Glutamatergic neuron (in vitro differentiated cells): ENCODE results near the gene CNBD2. TPM values are rescaled to one million over a fixed set of nuclear protein-coding genes. Genes with fewer than 3 reads are reported as not detected.

Experiments used
- DNase-seq: peaks from one replicate; pipeline ENCODE4 v3.0.0; 2022
- H3K27ac Mint-ChIP-seq: one replicate; pipeline ENCODE4 v1.8.0; 2020; ENCODE audit warnings: mild to moderate bottlenecking, mixed read lengths, inconsistent platforms; ENCODE audit not compliant: unreplicated experiment
- H3K27me3 Mint-ChIP-seq: one replicate; pipeline ENCODE4 v1.8.0; 2020; ENCODE audit warnings: mild to moderate bottlenecking, moderate library complexity, mixed read lengths, inconsistent platforms; ENCODE audit not compliant: unreplicated experiment
- H3K36me3 Mint-ChIP-seq: one replicate; pipeline ENCODE4 v1.8.0; 2020; ENCODE audit warnings: mild to moderate bottlenecking, mixed read lengths, inconsistent platforms; ENCODE audit not compliant: unreplicated experiment
- H3K4me1 Mint-ChIP-seq: one replicate; pipeline ENCODE4 v1.8.0; 2020; ENCODE audit warnings: mild to moderate bottlenecking, low read depth, mixed read lengths, inconsistent platforms; ENCODE audit not compliant: unreplicated experiment
- H3K4me3 Mint-ChIP-seq: one replicate; pipeline ENCODE4 v1.8.0; 2020; ENCODE audit warnings: mild to moderate bottlenecking, mixed read lengths, inconsistent platforms; ENCODE audit not compliant: unreplicated experiment
- H3K9me3 Mint-ChIP-seq: one replicate; pipeline ENCODE4 v1.8.0; 2020; ENCODE audit warnings: mild to moderate bottlenecking, moderate library complexity, mixed read lengths, inconsistent platforms; ENCODE audit not compliant: unreplicated experiment
- long read RNA-seq: library from polyadenylated mRNA; unstranded; transcript quantifications from one replicate; pipeline ENCODE4 v2.0.0, GENCODE V29; 2020; ENCODE audit not compliant: unreplicated experiment
- total RNA-seq: library from RNA; stranded (reverse); fragmentation: NEBNext Ultra II Directional; extraction: Animal tissue kit (Norgen Biotek cat#: 25700); gene quantifications from one replicate; pipeline ENCODE4 v1.2.1, GENCODE V29; 2021; ENCODE audit not compliant: unreplicated experiment
- TF ChIP-seq, protein P1 (sequence below): fragments of 200-600 bp; sonication (generic); IDR thresholded peaks from one replicate; pipeline ENCODE4 v1.5.0; 2021; ENCODE audit not compliant: partially characterized antibody, unreplicated experiment

The CNBD2 gene
- 4.7 TPM for total RNA-seq
- long read RNA-seq, partial matches to known transcripts, result 0 of 2 reads
- long read RNA-seq, other reads (novel, unspliced or antisense), result 0 of 2 reads

DNA sequence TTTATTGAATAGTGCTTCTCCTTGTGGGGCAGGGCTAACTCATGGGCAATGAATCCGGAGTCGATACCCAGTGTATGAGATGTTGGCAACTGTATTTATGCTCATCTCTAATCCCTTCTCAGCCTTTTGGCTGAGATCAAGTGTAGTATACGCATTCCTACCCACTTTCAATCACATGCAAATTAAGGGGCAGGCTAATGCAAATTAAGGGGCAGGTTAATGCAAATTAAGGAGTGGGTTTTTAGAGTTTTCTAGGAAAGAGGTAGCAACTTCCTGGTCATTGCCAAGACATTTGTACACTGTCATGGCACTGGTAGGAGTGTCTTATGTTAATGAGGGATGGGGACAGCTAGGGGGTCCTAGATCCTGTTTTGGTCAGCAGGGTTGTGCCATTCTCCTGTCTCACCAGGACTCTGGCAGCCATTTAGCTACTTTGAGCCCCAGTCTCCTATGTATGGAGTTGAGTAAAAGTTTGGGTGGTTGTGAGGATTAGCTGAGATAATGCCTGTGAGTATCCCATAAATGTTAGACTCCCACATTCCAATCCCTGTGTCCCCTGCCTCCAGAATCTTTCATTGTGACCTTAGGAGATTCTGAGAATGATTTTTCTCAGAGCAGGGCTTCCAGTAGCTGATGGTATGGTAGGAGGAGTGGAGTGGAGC is at the start of gene CNBD2:
CNBD2 (plus strand) TSS at position 612 of the 662 bp plus-strand sequence. CDS start 173 bp downstream, outside the sequence.
- Mint-ChIP-seq H3K4me3 (no peak within 1 kb of the TSS), H3K27me3 (peaks cover 9% of the 10 kb centered on the region), H3K9me3 (peaks cover 9% of the 10 kb centered on the region), H3K27ac (no peak within 1 kb of the TSS), H3K36me3 (peaks cover 6% of the 10 kb centered on the region), H3K4me1 (peaks cover 9% of the 10 kb centered on the region)
- no peak for DNase-seq
- TF ChIP-seq, protein P1, sequence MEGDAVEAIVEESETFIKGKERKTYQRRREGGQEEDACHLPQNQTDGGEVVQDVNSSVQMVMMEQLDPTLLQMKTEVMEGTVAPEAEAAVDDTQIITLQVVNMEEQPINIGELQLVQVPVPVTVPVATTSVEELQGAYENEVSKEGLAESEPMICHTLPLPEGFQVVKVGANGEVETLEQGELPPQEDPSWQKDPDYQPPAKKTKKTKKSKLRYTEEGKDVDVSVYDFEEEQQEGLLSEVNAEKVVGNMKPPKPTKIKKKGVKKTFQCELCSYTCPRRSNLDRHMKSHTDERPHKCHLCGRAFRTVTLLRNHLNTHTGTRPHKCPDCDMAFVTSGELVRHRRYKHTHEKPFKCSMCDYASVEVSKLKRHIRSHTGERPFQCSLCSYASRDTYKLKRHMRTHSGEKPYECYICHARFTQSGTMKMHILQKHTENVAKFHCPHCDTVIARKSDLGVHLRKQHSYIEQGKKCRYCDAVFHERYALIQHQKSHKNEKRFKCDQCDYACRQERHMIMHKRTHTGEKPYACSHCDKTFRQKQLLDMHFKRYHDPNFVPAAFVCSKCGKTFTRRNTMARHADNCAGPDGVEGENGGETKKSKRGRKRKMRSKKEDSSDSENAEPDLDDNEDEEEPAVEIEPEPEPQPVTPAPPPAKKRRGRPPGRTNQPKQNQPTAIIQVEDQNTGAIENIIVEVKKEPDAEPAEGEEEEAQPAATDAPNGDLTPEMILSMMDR, result no peak

DNA sequence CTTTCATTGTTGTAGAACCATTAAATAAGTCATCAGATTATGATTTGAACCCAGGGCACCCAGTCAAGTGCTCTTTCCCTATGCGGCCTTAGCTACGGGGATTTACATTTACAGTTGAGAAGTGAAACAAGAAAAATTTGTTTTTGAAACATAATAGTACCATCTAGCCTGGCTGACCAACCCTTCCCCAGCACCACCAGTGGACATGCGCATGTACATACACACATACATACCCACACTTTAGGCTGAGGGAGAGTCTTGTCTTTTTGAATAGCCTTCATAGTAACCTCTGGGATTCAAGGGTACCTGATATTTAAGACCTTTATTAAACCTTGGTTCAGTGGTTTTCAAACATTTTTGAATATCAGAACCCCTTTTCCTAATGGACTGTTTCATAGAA is 47.9 kb upstream of the CNBD2 start:
- Mint-ChIP-seq H3K36me3 (no peaks in the 10 kb centered on the region), H3K27ac (no peak overlapping the region), H3K9me3 (no peaks in the 10 kb centered on the region), H3K27me3 (no peaks in the 10 kb centered on the region), H3K4me1 (no peaks in the 10 kb centered on the region), H3K4me3 (no peak overlapping the region)
- DNase-seq, result no peak
- TF ChIP-seq, protein P1, result no peak

DNA sequence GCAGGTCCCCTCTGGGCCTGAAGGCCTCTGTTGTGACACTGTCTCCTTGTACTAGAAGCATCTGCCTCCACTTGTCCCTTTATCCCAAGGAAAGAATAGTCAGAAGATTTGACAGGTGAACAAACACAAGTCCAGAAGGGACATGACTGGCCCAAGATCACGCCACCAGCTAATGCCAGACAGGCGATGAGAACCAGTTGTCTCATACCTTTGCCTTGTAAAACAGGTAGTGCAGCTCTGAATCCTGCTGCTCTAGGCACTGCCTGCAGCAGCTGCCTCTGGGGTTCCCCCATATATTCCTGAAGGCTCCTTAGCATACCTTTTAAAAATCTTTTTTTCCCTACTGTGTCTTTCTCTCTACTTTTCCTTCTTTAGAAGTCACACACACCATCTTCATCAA is 39.1 kb upstream of the CNBD2 start:
- Mint-ChIP-seq H3K36me3 (peaks cover 4% of the 10 kb centered on the region), H3K27ac (no peak overlapping the region), H3K27me3 (peaks cover 2% of the 10 kb centered on the region), H3K4me1 (peaks cover 7% of the 10 kb centered on the region), H3K9me3 (peaks cover 2% of the 10 kb centered on the region), H3K4me3 (no peak overlapping the region)
- no peak for DNase-seq
- TF ChIP-seq, protein P1, result no peak

DNA sequence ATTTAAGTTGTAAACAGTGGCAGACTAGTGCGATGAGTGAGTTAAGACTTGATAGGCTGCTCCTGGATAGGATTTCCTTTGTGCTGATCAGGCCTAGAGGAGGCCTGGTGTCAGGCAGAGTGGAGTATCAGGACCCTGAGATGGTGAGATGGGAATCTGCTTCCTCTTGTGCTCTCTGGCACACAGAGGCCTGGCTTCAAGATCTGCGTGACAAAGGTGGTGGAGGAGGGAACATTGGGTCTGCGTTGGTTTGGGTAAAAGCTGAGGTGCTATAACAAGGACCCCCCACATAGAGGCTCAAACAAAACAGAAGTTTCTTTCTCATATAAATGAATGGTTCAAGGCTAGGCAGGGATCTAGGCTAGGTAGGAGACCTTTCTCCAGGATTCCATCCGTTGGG is 34.3 kb upstream of the CNBD2 start:
- Mint-ChIP-seq H3K4me3 (no peak overlapping the region), H3K27ac (peak overlapping the region; percentile 52), H3K36me3 (peaks cover 4% of the 10 kb centered on the region), H3K4me1 (peaks cover 9% of the 10 kb centered on the region), H3K9me3 (peaks cover 3% of the 10 kb centered on the region), H3K27me3 (peaks cover 5% of the 10 kb centered on the region)
- no peak for DNase-seq
- TF ChIP-seq, protein P1, result no peak

DNA sequence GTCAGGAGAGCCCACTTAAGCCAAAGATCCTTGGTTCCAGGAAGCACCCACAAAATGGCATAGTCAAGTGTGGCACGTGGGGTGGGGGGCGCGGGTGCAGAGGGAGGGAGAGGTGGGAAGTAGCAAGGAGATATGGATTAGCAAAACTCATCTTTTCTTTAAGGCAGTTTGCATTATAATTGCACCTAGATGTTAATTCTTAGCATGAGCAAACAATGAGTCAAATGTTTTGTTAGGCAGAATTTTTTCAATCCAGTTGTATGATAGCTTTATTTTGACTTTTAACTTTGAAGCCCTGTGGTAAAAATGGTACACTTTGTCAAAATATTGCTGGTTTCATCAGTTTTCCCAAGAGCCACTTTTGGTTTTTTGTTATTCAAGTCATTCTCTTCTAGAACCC is 29.1 kb upstream of the CNBD2 start:
- no peak overlapping the region for H3K4me3 Mint-ChIP-seq
- DNase-seq, result no peak
- peaks cover 4% of the 10 kb centered on the region for H3K4me1 Mint-ChIP-seq
- H3K9me3 Mint-ChIP-seq, result peaks cover 1% of the 10 kb centered on the region
- TF ChIP-seq, protein P1, result no peak
- H3K27ac Mint-ChIP-seq, result no peak overlapping the region
- H3K27me3 Mint-ChIP-seq, result peaks cover 4% of the 10 kb centered on the region
- H3K36me3 Mint-ChIP-seq, result no peaks in the 10 kb centered on the region
